Measurements from ENCODE around the gene LRGUK. TPM values are rescaled to one million over a fixed set of nuclear protein-coding genes. Genes with fewer than 3 reads are reported as not detected.
A peak's percentile ranks its signal among the peaks of the same experiment; 100 is the strongest.

The LRGUK gene
- polyA plus RNA-seq, 3 donors, result 0.41 TPM; not detected in 2

- no peaks in the 10 kb centered on the region for H3K79me2 ChIP-seq (ENCODE audit: insufficient read depth, low read length)
- H3K27me3 Mint-ChIP-seq (ENCODE audit: low read depth in 3 of 3), result peaks cover 1 to 4% (median 2%) of the 10 kb centered on the region in 3 donors
- H3K9me3 Mint-ChIP-seq, result peaks cover 0 to 4% (median 0%) of the 10 kb centered on the region in 7 donors
- no peak overlapping the region for H2AFZ ChIP-seq (ENCODE audit: insufficient read depth, low read depth, low read length, poor library complexity, severe bottlenecking)
- DNase-seq, result no peak
- no peaks in the 10 kb centered on the region for H3K27me3 ChIP-seq (ENCODE audit: control insufficient read depth in 2 of 2, insufficient read depth in 2 of 2, low read length in 2 of 2)
- H3K9me3 ChIP-seq (replicated peaks in 1 of 2; ENCODE audit: control insufficient read depth in 1 of 2, insufficient read depth in 1 of 2, low read length in 2 of 2), result no peaks in the 10 kb centered on the region
- H4K20me1 ChIP-seq (ENCODE audit: insufficient read depth, low read length), result no peaks in the 10 kb centered on the region
- no peak overlapping the region for H3K4me3 ChIP-seq (replicated peaks in 1 of 3; ENCODE audit: low read depth in 2 of 3, low read length in 3 of 3)
- no peak for TF ChIP-seq CTCF (IDR thresholded peaks at IDR 0.05)
- no peak overlapping the region for H3K4me3 Mint-ChIP-seq
- H3K4me1 ChIP-seq (ENCODE audit: control insufficient read depth in 1 of 2, insufficient read depth in 2 of 2, low read length in 2 of 2), result peaks cover 21 to 23% of the 10 kb centered on the region in 2 donors
- peaks cover 20% of the 10 kb centered on the region for H3K4me1 Mint-ChIP-seq
- H3K36me3 ChIP-seq (replicated peaks in 1 of 2; ENCODE audit: control insufficient read depth in 1 of 2, insufficient read depth in 2 of 2, low read length in 2 of 2), result no peaks in the 10 kb centered on the region
- no peak overlapping the region for H3K9ac ChIP-seq (ENCODE audit: insufficient read depth, low read length, poor library complexity, severe bottlenecking)
- no peak overlapping the region for H3K4me2 ChIP-seq (replicated peaks; ENCODE audit: extremely low read depth, low read length, poor library complexity, severe bottlenecking)
- peak overlapping the region in 1 of 2 donors; percentile 89 for H3K27ac ChIP-seq (ENCODE audit: low read depth in 1 of 2, low read length in 2 of 2)
- H3K36me3 Mint-ChIP-seq, result no peaks in the 10 kb centered on the region
- intact Hi-C loops (cut with micrococcal nuclease), result no loop called here
- peak overlapping the region in 5 of 7 donors; percentile 51 to 86 (median 53) for H3K27ac Mint-ChIP-seq
Observed at GRCh38 chr7:134211817-134212216, 84.7 kb downstream of the LRGUK start.

DNA sequence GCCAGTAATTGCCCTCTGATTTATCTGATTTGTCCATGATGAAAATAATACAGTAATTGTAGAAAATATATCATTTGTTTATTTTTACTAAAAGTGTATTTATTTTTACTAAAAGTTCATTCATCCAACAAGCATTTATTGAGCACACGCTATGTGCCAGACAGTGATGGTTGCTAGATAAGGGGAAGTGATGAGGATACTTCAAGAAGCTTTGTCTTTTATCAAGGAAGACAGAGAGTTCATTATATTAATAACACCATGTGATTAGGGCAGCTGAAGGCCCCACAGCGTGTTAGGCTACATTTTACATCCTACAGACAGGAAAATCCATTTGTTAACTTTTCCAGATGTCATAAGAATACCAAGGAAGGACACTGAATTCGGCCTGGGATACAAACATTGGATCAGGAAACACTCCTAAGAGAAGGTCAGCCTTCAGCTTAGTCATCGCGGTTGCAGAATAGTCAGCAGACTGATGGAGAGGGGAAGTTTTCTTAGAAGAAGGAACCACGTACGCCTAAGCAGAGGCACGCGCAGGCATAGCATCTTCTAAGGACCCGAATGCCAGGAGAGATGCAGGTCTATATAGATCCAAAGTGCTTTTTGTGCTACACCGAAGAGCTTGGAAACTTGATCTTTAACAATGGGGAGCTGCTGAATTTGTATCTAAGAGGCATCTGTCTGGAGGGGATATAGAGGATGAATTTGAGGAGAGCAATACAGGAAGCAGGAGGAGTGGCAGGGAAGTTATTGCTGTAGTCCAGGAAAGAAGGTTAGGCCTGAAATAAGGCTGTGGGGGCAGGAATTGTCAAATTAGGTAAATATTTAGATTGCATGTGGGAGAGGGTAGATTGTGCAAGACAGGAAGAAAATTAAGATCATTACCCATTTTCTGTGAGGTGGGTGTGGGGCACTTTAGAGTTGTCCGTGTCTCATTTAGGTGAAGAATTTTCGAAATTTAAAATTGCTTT is 85.7 kb downstream of the LRGUK start:
- H3K4me1 Mint-ChIP-seq, result peaks cover 20% of the 10 kb centered on the region
- Histone ChIP-seq H3K27ac (ENCODE audit: low read depth in 1 of 2, low read length in 2 of 2) (peak overlapping the region; percentile 57 to 89), H3K4me1 (ENCODE audit: control insufficient read depth in 1 of 2, insufficient read depth in 2 of 2, low read length in 2 of 2) (peaks cover 21 to 23% of the 10 kb centered on the region in 2 donors), H3K79me2 (ENCODE audit: insufficient read depth, low read length) (no peaks in the 10 kb centered on the region), H3K9ac (ENCODE audit: insufficient read depth, low read length, poor library complexity, severe bottlenecking) (peak overlapping the region; percentile 35), H3K4me2 (replicated peaks; ENCODE audit: extremely low read depth, low read length, poor library complexity, severe bottlenecking) (peak overlapping the region; percentile 30), H2AFZ (ENCODE audit: insufficient read depth, low read depth, low read length, poor library complexity, severe bottlenecking) (no peak overlapping the region), H3K4me3 (replicated peaks in 1 of 3; ENCODE audit: low read depth in 2 of 3, low read length in 3 of 3) (no peak overlapping the region), H4K20me1 (ENCODE audit: insufficient read depth, low read length) (no peaks in the 10 kb centered on the region), H3K27me3 (ENCODE audit: control insufficient read depth in 2 of 2, insufficient read depth in 2 of 2, low read length in 2 of 2) (no peaks in the 10 kb centered on the region), H3K36me3 (replicated peaks in 1 of 2; ENCODE audit: control insufficient read depth in 1 of 2, insufficient read depth in 2 of 2, low read length in 2 of 2) (no peaks in the 10 kb centered on the region), H3K9me3 (replicated peaks in 1 of 2; ENCODE audit: control insufficient read depth in 1 of 2, insufficient read depth in 1 of 2, low read length in 2 of 2) (no peaks in the 10 kb centered on the region)
- peak overlapping the region in 1 of 2 donors; percentile 72 for H3K4me3 Mint-ChIP-seq
- H3K36me3 Mint-ChIP-seq, result no peaks in the 10 kb centered on the region
- peak overlapping the region; percentile 82 to 96 (median 92) for H3K27ac Mint-ChIP-seq
- peak; percentile 86 to 94 (median 94) for DNase-seq
- TF ChIP-seq CTCF (IDR thresholded peaks at IDR 0.05), result no peak
- WGBS (ENCODE audit: insufficient coverage), result 17% methylated on average over 10 of the region's 13 CpGs
- intact Hi-C loops (cut with micrococcal nuclease), result no loop called here
- H3K27me3 Mint-ChIP-seq (ENCODE audit: low read depth in 3 of 3), result peaks cover 2 to 5% (median 2%) of the 10 kb centered on the region in 3 donors
- H3K9me3 Mint-ChIP-seq, result peaks cover 0 to 4% (median 0%) of the 10 kb centered on the region in 7 donors

Measured in CD14-positive monocyte (primary cell).